Ecto neural progenitor cell (in vitro differentiated cells): ENCODE measurements around the gene MCHR1.

ENCODE experiments used
- DNase-seq: peaks from one replicate; pipeline ENCODE4 v3.0.0-alpha.2; 2018; ENCODE audit warnings: low spot score

Gene MCHR1

GRCh38 chr22:40727070-40727963 is 48.0 kb downstream of the MCHR1 start:
- no peak for DNase-seq

- DNase-seq = no peak
Observed at GRCh38 chr22:40727964-40728615, 48.8 kb downstream of the MCHR1 start.

GRCh38 chr22:40728731-40729189 is 49.5 kb downstream of the MCHR1 start:
- no peak for DNase-seq

- DNase-seq = no peak
Observed at GRCh38 chr22:40729284-40729683, 50.0 kb downstream of the MCHR1 start.
